GM23338 (cell line): ENCODE results near the gene SNAP91. TPM values are rescaled to one million over a fixed set of nuclear protein-coding genes. Genes with fewer than 3 reads are reported as not detected.

Experiments
- ATAC-seq: fragments of 200-7000 bp; cut with Tn5 transposase; 3 replicates; pipeline ENCODE4 v1.9.1; 2020
- DNase-seq: peaks from one replicate; pipeline ENCODE4 v3.0.0-alpha.2; 2015; ENCODE audit warnings: low spot score
- H2AFZ ChIP-seq: fragments of 200-600 bp; sonication (generic); 2 replicates; pipeline ENCODE4 v1.8.0; 2016; ENCODE audit warnings: antibody characterized with exemption, mild to moderate bottlenecking, moderate library complexity
- H3F3A ChIP-seq: fragments of 200-600 bp; sonication (generic); replicated peaks from 2 replicates; pipeline ENCODE4 v1.8.0; 2017; ENCODE audit warnings: antibody characterized with exemption, mixed run types, low read depth
- H3K27ac ChIP-seq: fragments of 200-600 bp; sonication (generic); 2 replicates; pipeline ENCODE4 v1.6.1; 2016; ENCODE audit warnings: low read depth
- H3K27me3 ChIP-seq: fragments of 200-600 bp; sonication (generic); 2 replicates; pipeline ENCODE4 v1.8.0; 2016; ENCODE audit warnings: mild to moderate bottlenecking, mixed run types, moderate library complexity; ENCODE audit not compliant: insufficient read depth
- H3K36me3 ChIP-seq: fragments of 200-600 bp; sonication (generic); 2 replicates; pipeline ENCODE4 v1.8.0; 2016; ENCODE audit warnings: mild to moderate bottlenecking; ENCODE audit not compliant: insufficient read depth
- H3K4me1 ChIP-seq: fragments of 200-600 bp; sonication (generic); 2 replicates; pipeline ENCODE4 v1.8.0; 2016; ENCODE audit warnings: mild to moderate bottlenecking, moderate library complexity; ENCODE audit not compliant: insufficient read depth
- H3K4me2 ChIP-seq: fragments of 200-600 bp; sonication (generic); 2 replicates; pipeline ENCODE4 v1.7.1; 2017; ENCODE audit warnings: mixed run types
- H3K4me3 ChIP-seq: fragments of 200-600 bp; sonication (generic); 2 replicates; pipeline ENCODE4 v1.6.1; 2016; ENCODE audit warnings: mixed run types
- H3K79me2 ChIP-seq: fragments of 200-600 bp; sonication (generic); replicated peaks from 2 replicates; pipeline ENCODE4 v1.8.0; 2017; ENCODE audit warnings: mild to moderate bottlenecking; ENCODE audit not compliant: insufficient read depth
- H3K9me2 ChIP-seq: fragments of 200-600 bp; sonication (generic); 2 replicates; pipeline ENCODE4 v1.8.0; 2017; ENCODE audit not compliant: insufficient read depth
- H4K20me1 ChIP-seq: fragments of 200-600 bp; sonication (generic); replicated peaks from 2 replicates; pipeline ENCODE4 v1.8.0; 2017; ENCODE audit warnings: mild to moderate bottlenecking; ENCODE audit not compliant: insufficient read depth
- H3K27ac Mint-ChIP-seq: 2 replicates; pipeline ENCODE4 v1.8.0; 2020; ENCODE audit warnings: inconsistent platforms, mild to moderate bottlenecking, moderate library complexity, mixed read lengths
- H3K27me3 Mint-ChIP-seq: 3 replicates; pipeline ENCODE4 v1.8.0; 2022; ENCODE audit warnings: low read depth, mild to moderate bottlenecking, moderate library complexity, mixed read lengths, inconsistent platforms; ENCODE audit not compliant: insufficient read depth, poor library complexity
- H3K36me3 Mint-ChIP-seq: 3 replicates; pipeline ENCODE4 v1.8.0; 2021; ENCODE audit warnings: low read depth, mild to moderate bottlenecking, inconsistent platforms, moderate library complexity, mixed read lengths
- H3K4me1 Mint-ChIP-seq: 3 replicates; pipeline ENCODE4 v1.8.0; 2020; ENCODE audit warnings: mild to moderate bottlenecking, inconsistent platforms, mixed read lengths
- H3K4me3 Mint-ChIP-seq: 3 replicates; pipeline ENCODE4 v1.8.0; 2021; ENCODE audit warnings: moderate library complexity, mild to moderate bottlenecking, inconsistent platforms, mixed read lengths
- H3K9me3 Mint-ChIP-seq: 3 replicates; pipeline ENCODE4 v1.8.0; 2020; ENCODE audit warnings: moderate library complexity, mild to moderate bottlenecking, inconsistent platforms, mixed read lengths
- CREB1 ChIP-seq: fragments of 250-450 bp; sonication (Bioruptor Pico); IDR thresholded peaks from 2 replicates; pipeline ENCODE4 v1.5.0; 2020; ENCODE audit warnings: low read depth, mild to moderate bottlenecking, moderate library complexity
- EZH2 ChIP-seq: fragments of 200-600 bp; sonication (generic); IDR thresholded peaks from one replicate; pipeline ENCODE4 v1.8.0; 2017; ENCODE audit warnings: antibody characterized with exemption, mild to moderate bottlenecking, low read depth; ENCODE audit not compliant: unreplicated experiment
- EZH2phosphoT487 ChIP-seq: fragments of 200-600 bp; sonication (generic); IDR thresholded peaks from one replicate; pipeline ENCODE4 v1.8.1; 2018; ENCODE audit warnings: antibody characterized with exemption; ENCODE audit not compliant: unreplicated experiment
- NANOG ChIP-seq: IDR thresholded peaks from 2 replicates; pipeline ENCODE4 v1.6.1; 2016; ENCODE audit warnings: antibody characterized with exemption, borderline replicate concordance
- STAT1 ChIP-seq: IDR thresholded peaks from one replicate; pipeline ENCODE4 v1.6.1; 2016; ENCODE audit warnings: antibody characterized with exemption; ENCODE audit not compliant: unreplicated experiment
- ZNF331 ChIP-seq: fragments of 250-450 bp; sonication (Bioruptor Pico); IDR thresholded peaks from 2 replicates; pipeline ENCODE4 v1.5.0; 2020; ENCODE audit warnings: low read depth, mild to moderate bottlenecking, moderate library complexity
- polyA plus RNA-seq: library from polyadenylated mRNA; unstranded; fragments of >200 nt; fragmentation: Nextera tagmentation; extraction: Ambion mirVana; gene quantifications from 2 replicates; pipeline ENCODE4 v1.2.1, GENCODE V29; 2016
- total RNA-seq: library from RNA; depleted of rRNA; stranded (reverse); fragments of >200 nt; shearing (Covaris generic); gene quantifications from 2 replicates; pipeline ENCODE4 v1.2.3, GENCODE V29; 2014
- TF ChIP-seq, protein P1 (sequence below): fragments of 250-450 bp; sonication (Bioruptor Pico); IDR thresholded peaks from 2 replicates; pipeline ENCODE4 v1.5.0; 2020; ENCODE audit warnings: mild to moderate bottlenecking, moderate library complexity
- TF ChIP-seq, protein P2 (sequence below): IDR thresholded peaks from 2 replicates; pipeline ENCODE4 v1.6.1; 2016; ENCODE audit warnings: antibody characterized with exemption

The SNAP91 gene
- total and polyA plus RNA-seq, 2 experiments from 2014 or later = 0.83 to 1.2 TPM

DNA sequence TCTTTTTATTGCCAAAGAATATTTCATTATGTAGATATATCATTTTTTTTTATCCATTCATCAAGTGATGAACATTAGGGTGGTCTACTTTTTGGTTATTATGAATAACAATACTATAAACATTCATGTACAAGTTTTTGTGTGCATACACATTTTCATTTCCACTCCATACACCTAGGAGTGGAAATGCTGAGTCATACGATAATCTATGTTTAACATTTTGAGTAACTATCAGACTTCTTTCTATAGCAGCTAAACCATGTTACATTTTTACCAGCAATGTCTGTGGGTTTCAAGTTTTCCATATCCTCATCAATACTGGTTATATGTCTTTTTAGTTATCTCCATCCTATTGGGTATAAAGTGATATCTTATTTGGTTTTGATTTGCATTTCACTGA is 130.8 kb downstream of the SNAP91 start (continued):
- TF ChIP-seq, protein P1, sequence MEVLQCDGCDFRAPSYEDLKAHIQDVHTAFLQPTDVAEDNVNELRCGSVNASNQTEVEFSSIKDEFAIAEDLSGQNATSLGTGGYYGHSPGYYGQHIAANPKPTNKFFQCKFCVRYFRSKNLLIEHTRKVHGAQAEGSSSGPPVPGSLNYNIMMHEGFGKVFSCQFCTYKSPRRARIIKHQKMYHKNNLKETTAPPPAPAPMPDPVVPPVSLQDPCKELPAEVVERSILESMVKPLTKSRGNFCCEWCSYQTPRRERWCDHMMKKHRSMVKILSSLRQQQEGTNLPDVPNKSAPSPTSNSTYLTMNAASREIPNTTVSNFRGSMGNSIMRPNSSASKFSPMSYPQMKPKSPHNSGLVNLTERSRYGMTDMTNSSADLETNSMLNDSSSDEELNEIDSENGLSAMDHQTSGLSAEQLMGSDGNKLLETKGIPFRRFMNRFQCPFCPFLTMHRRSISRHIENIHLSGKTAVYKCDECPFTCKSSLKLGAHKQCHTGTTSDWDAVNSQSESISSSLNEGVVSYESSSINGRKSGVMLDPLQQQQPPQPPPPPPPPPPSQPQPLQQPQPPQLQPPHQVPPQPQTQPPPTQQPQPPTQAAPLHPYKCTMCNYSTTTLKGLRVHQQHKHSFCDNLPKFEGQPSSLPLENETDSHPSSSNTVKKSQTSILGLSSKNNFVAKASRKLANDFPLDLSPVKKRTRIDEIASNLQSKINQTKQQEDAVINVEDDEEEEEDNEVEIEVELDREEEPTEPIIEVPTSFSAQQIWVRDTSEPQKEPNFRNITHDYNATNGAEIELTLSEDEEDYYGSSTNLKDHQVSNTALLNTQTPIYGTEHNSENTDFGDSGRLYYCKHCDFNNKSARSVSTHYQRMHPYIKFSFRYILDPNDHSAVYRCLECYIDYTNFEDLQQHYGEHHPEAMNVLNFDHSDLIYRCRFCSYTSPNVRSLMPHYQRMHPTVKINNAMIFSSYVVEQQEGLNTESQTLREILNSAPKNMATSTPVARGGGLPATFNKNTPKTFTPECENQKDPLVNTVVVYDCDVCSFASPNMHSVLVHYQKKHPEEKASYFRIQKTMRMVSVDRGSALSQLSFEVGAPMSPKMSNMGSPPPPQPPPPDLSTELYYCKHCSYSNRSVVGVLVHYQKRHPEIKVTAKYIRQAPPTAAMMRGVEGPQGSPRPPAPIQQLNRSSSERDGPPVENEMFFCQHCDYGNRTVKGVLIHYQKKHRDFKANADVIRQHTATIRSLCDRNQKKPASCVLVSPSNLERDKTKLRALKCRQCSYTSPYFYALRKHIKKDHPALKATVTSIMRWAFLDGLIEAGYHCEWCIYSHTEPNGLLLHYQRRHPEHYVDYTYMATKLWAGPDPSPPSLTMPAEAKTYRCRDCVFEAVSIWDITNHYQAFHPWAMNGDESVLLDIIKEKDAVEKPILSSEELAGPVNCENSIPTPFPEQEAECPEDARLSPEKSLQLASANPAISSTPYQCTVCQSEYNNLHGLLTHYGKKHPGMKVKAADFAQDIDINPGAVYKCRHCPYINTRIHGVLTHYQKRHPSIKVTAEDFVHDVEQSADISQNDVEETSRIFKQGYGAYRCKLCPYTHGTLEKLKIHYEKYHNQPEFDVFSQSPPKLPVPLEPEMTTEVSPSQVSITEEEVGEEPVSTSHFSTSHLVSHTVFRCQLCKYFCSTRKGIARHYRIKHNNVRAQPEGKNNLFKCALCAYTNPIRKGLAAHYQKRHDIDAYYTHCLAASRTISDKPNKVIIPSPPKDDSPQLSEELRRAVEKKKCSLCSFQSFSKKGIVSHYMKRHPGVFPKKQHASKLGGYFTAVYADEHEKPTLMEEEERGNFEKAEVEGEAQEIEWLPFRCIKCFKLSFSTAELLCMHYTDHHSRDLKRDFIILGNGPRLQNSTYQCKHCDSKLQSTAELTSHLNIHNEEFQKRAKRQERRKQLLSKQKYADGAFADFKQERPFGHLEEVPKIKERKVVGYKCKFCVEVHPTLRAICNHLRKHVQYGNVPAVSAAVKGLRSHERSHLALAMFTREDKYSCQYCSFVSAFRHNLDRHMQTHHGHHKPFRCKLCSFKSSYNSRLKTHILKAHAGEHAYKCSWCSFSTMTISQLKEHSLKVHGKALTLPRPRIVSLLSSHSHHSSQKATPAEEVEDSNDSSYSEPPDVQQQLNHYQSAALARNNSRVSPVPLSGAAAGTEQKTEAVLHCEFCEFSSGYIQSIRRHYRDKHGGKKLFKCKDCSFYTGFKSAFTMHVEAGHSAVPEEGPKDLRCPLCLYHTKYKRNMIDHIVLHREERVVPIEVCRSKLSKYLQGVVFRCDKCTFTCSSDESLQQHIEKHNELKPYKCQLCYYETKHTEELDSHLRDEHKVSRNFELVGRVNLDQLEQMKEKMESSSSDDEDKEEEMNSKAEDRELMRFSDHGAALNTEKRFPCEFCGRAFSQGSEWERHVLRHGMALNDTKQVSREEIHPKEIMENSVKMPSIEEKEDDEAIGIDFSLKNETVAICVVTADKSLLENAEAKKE (CRISPR knock-in tag) = no peak
- TF ChIP-seq, protein P2, sequence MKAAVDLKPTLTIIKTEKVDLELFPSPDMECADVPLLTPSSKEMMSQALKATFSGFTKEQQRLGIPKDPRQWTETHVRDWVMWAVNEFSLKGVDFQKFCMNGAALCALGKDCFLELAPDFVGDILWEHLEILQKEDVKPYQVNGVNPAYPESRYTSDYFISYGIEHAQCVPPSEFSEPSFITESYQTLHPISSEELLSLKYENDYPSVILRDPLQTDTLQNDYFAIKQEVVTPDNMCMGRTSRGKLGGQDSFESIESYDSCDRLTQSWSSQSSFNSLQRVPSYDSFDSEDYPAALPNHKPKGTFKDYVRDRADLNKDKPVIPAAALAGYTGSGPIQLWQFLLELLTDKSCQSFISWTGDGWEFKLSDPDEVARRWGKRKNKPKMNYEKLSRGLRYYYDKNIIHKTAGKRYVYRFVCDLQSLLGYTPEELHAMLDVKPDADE = no peak
- TF ChIP-seq CREB1 (CRISPR knock-in tag) = no peak

DNA sequence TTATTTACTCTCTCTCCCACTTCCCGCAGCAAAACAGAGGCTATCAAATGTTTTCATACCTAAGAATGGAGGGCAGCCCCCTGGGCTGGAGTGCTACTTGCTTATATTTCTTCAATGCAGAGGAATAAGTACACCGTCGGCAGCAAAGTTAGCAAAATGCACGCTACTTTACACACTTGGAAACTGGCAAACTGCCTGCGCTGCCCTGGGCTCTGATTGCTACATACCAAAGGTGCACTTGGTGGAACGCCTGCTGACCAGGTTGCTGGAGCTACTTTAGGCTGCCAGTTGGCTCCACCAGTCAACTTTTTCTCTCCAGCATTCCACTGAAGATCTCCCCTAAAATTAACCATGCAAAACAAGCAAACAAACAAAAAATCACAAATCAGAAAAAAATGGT is 134.1 kb downstream of the SNAP91 start:
- Mint-ChIP-seq H3K4me1 (no peaks in the 10 kb centered on the region), H3K27me3 (no peaks in the 10 kb centered on the region), H3K9me3 (peaks cover 16% of the 10 kb centered on the region), H3K4me3 (no peak overlapping the region), H3K27ac (no peak overlapping the region), H3K36me3 (peaks cover 5% of the 10 kb centered on the region)
- Histone ChIP-seq H3K4me1 (no peaks in the 10 kb centered on the region), H4K20me1 (no peaks in the 10 kb centered on the region), H3K79me2 (no peaks in the 10 kb centered on the region), H3K9me2 (0 out of 2 replicates have a peak, but pooled peaks cover 3% of the 10 kb centered on the region), H2AFZ (no peak overlapping the region), H3K4me2 (no peak overlapping the region), H3K4me3 (no peak overlapping the region), H3K27ac (no peak overlapping the region), H3K27me3 (no peaks in the 10 kb centered on the region), H3F3A (no peaks in the 10 kb centered on the region), H3K36me3 (no peaks in the 10 kb centered on the region)
- no peak for DNase-seq
- no peak for ATAC-seq
- TF ChIP-seq EZH2 = no peak
- TF ChIP-seq EZH2phosphoT487 = no peak
- no peak for TF ChIP-seq ZNF331 (CRISPR knock-in tag)
- TF ChIP-seq, protein P1 (CRISPR knock-in tag) = no peak
- no peak for TF ChIP-seq NANOG
- no peak for TF ChIP-seq STAT1
